ENCODE results near the gene KIF6. TPM values are rescaled to one million over a fixed set of nuclear protein-coding genes. Genes with fewer than 3 reads are reported as not detected.

The KIF6 gene
- total RNA-seq, 4 donors from 2014 or later = 0.83 to 2.6 (median 1.1) TPM

GRCh38 chr6:39638126-39638822, 86.9 kb downstream of the KIF6 start:
- Histone ChIP-seq H3K36me3 (no peaks in the 10 kb centered on the region), H3K4me3 (no peak overlapping the region), H3K4me1 (peaks cover 0 to 10% (median 8%) of the 10 kb centered on the region in 4 donors), H3K9me3 (no peaks in the 10 kb centered on the region), H3K27ac (replicated peaks in 1 of 4) (no peak overlapping the region), H3K27me3 (no peaks in the 10 kb centered on the region)
- no peak for DNase-seq (ENCODE audit: extremely low spot score)
- 91% methylated on average over 1 of the region's 1 CpG for WGBS
- intact Hi-C loops (cut with DNase I) = no loop called here
- TF ChIP-seq POLR2AphosphoS5 (IDR thresholded peaks at IDR 0.05) (no peak), CTCF (IDR thresholded peaks at IDR 0.05) (no peak), POLR2A (IDR thresholded peaks at IDR 0.05; ENCODE audit: low read depth) (no peak), EP300 (IDR thresholded peaks at IDR 0.05) (no peak)

- Histone ChIP-seq H3K36me3 (no peaks in the 10 kb centered on the region), H3K27me3 (no peaks in the 10 kb centered on the region), H3K4me3 (no peak overlapping the region), H3K27ac (replicated peaks in 1 of 4) (no peak overlapping the region), H3K4me1 (no peaks in the 10 kb centered on the region), H3K9me3 (no peaks in the 10 kb centered on the region)
- intact Hi-C loops (cut with DNase I) = no loop called here
- WGBS = 74% methylated on average over 3 of the region's 3 CpGs
- no peak for DNase-seq (ENCODE audit: extremely low spot score)
- no peak for TF ChIP-seq CTCF (IDR thresholded peaks at IDR 0.05)
- TF ChIP-seq EP300 (IDR thresholded peaks at IDR 0.05) = no peak
- no peak for TF ChIP-seq POLR2AphosphoS5 (IDR thresholded peaks at IDR 0.05)
- no peak for TF ChIP-seq POLR2A (IDR thresholded peaks at IDR 0.05; ENCODE audit: low read depth)
Measured at GRCh38 chr6:39634646-39635341, 90.4 kb downstream of the KIF6 start.

GRCh38 chr6:39625209-39625608, 100.0 kb downstream of the KIF6 start:
- intact Hi-C loops (cut with DNase I) = no loop called here
- H3K27ac ChIP-seq (replicated peaks in 1 of 4) = no peak overlapping the region
- no peaks in the 10 kb centered on the region for H3K27me3 ChIP-seq
- no peaks in the 10 kb centered on the region for H3K36me3 ChIP-seq
- no peak overlapping the region for H3K4me3 ChIP-seq
- H3K9me3 ChIP-seq = no peaks in the 10 kb centered on the region
- 95% methylated on average over 2 of the region's 2 CpGs for WGBS
- no peak for TF ChIP-seq POLR2AphosphoS5 (IDR thresholded peaks at IDR 0.05)
- no peak for TF ChIP-seq CTCF (IDR thresholded peaks at IDR 0.05)
- TF ChIP-seq EP300 (IDR thresholded peaks at IDR 0.05) = no peak
- TF ChIP-seq POLR2A (IDR thresholded peaks at IDR 0.05; ENCODE audit: low read depth) = no peak
- no peak for DNase-seq (ENCODE audit: extremely low spot score)
- no peaks in the 10 kb centered on the region for H3K4me1 ChIP-seq

GRCh38 chr6:39623750-39624149, 101.5 kb downstream of the KIF6 start:
- TF ChIP-seq POLR2AphosphoS5 (IDR thresholded peaks at IDR 0.05) (no peak), POLR2A (IDR thresholded peaks at IDR 0.05; ENCODE audit: low read depth) (no peak), CTCF (IDR thresholded peaks at IDR 0.05) (no peak), EP300 (IDR thresholded peaks at IDR 0.05) (no peak)
- 77% methylated on average over 4 of the region's 4 CpGs for WGBS

More at GRCh38 chr6:39623750-39624149, 101.5 kb downstream of the KIF6 start:
- H3K36me3 ChIP-seq = no peaks in the 10 kb centered on the region
- H3K9me3 ChIP-seq = no peaks in the 10 kb centered on the region
- no peak overlapping the region for H3K27ac ChIP-seq (replicated peaks in 1 of 4)
- DNase-seq (ENCODE audit: extremely low spot score) = no peak
- no peaks in the 10 kb centered on the region for H3K27me3 ChIP-seq
- no peak overlapping the region for H3K4me3 ChIP-seq
- intact Hi-C loops (cut with DNase I) = no loop called here
- no peaks in the 10 kb centered on the region for H3K4me1 ChIP-seq

Measured in esophagus muscularis mucosa (tissue), 4 donors.